HCT116 (cell line): Measurements from ENCODE around the gene NFATC1. TPM values are rescaled to one million over a fixed set of nuclear protein-coding genes. Genes with fewer than 3 reads are reported as not detected.

ENCODE experiments used
- ATAC-seq: fragments of 200-7000 bp; cut with Tn5 transposase; 2 replicates; pipeline ENCODE4 v1.9.1; 2020; ENCODE audit warnings: mild to moderate bottlenecking, moderate library complexity
- BruUV-seq: library from RNA; stranded (reverse); fragments of 400-500 nt; replicated peaks from 2 replicates; lab custom pipeline; 2021; lab: Mats Ljungman, UMichigan
- CTCF ChIA-PET: fragments of 300-600 bp; sonication (Branson Sonifier 250); formaldehyde crosslinking; loops from one replicate; lab custom pipeline; 2021; ENCODE audit warnings: antibody characterized with exemption; lab: Charles Lee
- POLR2A ChIA-PET: fragments of 300-600, 350-600 bp; sonication (Branson Sonifier 250); formaldehyde crosslinking; loops from one replicate; lab custom pipeline; 2021; ENCODE audit warnings: antibody characterized with exemption; lab: Charles Lee
- RAD21 ChIA-PET, 2 experiments: fragments of 300-600 bp; sonication (Branson Sonifier 250); formaldehyde crosslinking; loops; one replicate each; lab custom pipeline; 2023; ENCODE audit warnings: low total read pairs in 2 of 2; ENCODE audit not compliant: uncharacterized antibody in 2 of 2, unreplicated experiment in 2 of 2, low non-redundant PET in 1 of 2; lab: Charles Lee
- DNase-seq: peaks from one replicate; pipeline ENCODE4 v3.0.0-alpha.2; 2010; ENCODE audit warnings: low read depth, low spot score
- H2AFZ ChIP-seq: fragments of 200-600 bp; shearing (Covaris generic), sonication (generic); 2 replicates; pipeline ENCODE4 v1.6.1; 2017; ENCODE audit warnings: low read depth, mixed run types, mixed read lengths, antibody characterized with exemption, low read length; ENCODE audit not compliant: poor library complexity, severe bottlenecking
- H3K27ac ChIP-seq: 2 replicates; pipeline ENCODE4 v1.5.1; 2012; ENCODE audit warnings: low read depth, low read length
- H3K27me3 ChIP-seq: fragments of 200-600 bp; sonication (generic); 2 replicates; pipeline ENCODE4 v1.6.1; 2016; ENCODE audit warnings: mixed run types, low read length, mixed read lengths; ENCODE audit not compliant: insufficient read depth
- H3K36me3 ChIP-seq, 2 experiments: fragments of 200-500 bp in 1 of 2; fragments of 200-600 bp in 1 of 2; sonication (Bioruptor generic) in 1 of 2; sonication (generic) in 1 of 2; 2 replicates each; pipeline versions ENCODE4 v1.5.1 to v1.6.1; 2014 to 2016; ENCODE audit warnings: low read length in 2 of 2, inconsistent platforms in 1 of 2, mixed read lengths in 1 of 2, mixed run types in 1 of 2; ENCODE audit not compliant: insufficient read depth in 2 of 2, control insufficient read depth in 1 of 2
- H3K4me1 ChIP-seq, 2 experiments: fragments of 200-600 bp in 1 of 2; sonication (generic) in 1 of 2; 2 replicates each; pipeline versions ENCODE4 v1.5.1 to v1.6.1; 2012 to 2017; ENCODE audit warnings: low read length in 2 of 2, inconsistent platforms in 1 of 2, mild to moderate bottlenecking in 1 of 2, mixed read lengths in 1 of 2, mixed run types in 1 of 2, moderate library complexity in 1 of 2; ENCODE audit not compliant: insufficient read depth in 2 of 2, control insufficient read depth in 1 of 2
- H3K4me2 ChIP-seq: fragments of 200-600 bp; sonication (generic); 2 replicates; pipeline ENCODE4 v1.6.1; 2017; ENCODE audit warnings: mixed run types, low read length, mixed read lengths
- H3K4me3 ChIP-seq, 2 experiments: fragments of 200-600 bp in 1 of 2; sonication (generic) in 1 of 2; replicated peaks in 1 of 2; 2 replicates each; pipeline ENCODE4 v1.5.1; 2011 to 2016; ENCODE audit warnings: low read length in 2 of 2, control low read depth in 1 of 2, low read depth in 1 of 2, mild to moderate bottlenecking in 1 of 2, mixed read lengths in 1 of 2, mixed run types in 1 of 2
- H3K79me2 ChIP-seq: fragments of 200-600 bp; sonication (generic); 2 replicates; pipeline ENCODE4 v1.6.1; 2017; ENCODE audit warnings: mild to moderate bottlenecking, mixed run types, low read length, moderate library complexity, mixed read lengths; ENCODE audit not compliant: insufficient read depth
- H3K9ac ChIP-seq: fragments of 200-600 bp; sonication (generic); 2 replicates; pipeline ENCODE4 v1.6.1; 2016; ENCODE audit warnings: low read length, mixed read lengths
- H3K9me2 ChIP-seq: fragments of 200-600 bp; sonication (generic), shearing (Covaris generic); 2 replicates; pipeline ENCODE4 v1.6.1; 2017; ENCODE audit warnings: mixed run types, mild to moderate bottlenecking, moderate library complexity; ENCODE audit not compliant: insufficient read depth
- H3K9me3 ChIP-seq, 2 experiments: fragments of 200-500 bp in 1 of 2; fragments of 200-600 bp in 1 of 2; sonication (Bioruptor generic) in 1 of 2; sonication (generic) in 1 of 2; 2 replicates each; pipeline ENCODE4 v1.6.1; 2014 to 2017; ENCODE audit warnings: low read length in 2 of 2, mixed read lengths in 2 of 2, inconsistent platforms in 1 of 2, low read depth in 1 of 2, mild to moderate bottlenecking in 1 of 2, mixed run types in 1 of 2, moderate library complexity in 1 of 2; ENCODE audit not compliant: control insufficient read depth in 1 of 2, insufficient read depth in 1 of 2
- H4K20me1 ChIP-seq: fragments of 200-600 bp; sonication (generic), shearing (Covaris generic); 2 replicates; pipeline ENCODE4 v1.6.1; 2017; ENCODE audit warnings: mixed run types, mild to moderate bottlenecking, moderate library complexity; ENCODE audit not compliant: insufficient read depth
- CBX3 ChIP-seq: IDR thresholded peaks from 2 replicates; pipeline ENCODE4 v1.6.1; 2012; ENCODE audit warnings: low read depth
- CTCF ChIP-seq, 3 experiments: fragments of 200-600 bp in 1 of 3; sonication (generic) in 1 of 3; IDR thresholded peaks in 2 of 3; conservative IDR thresholded peaks in 1 of 3; 2 replicates each; pipeline ENCODE4 v1.5.1; 2012 to 2017; ENCODE audit warnings: low read depth in 2 of 3, low read length in 2 of 3, antibody characterized with exemption in 1 of 3, borderline replicate concordance in 1 of 3, control low read depth in 1 of 3, mild to moderate bottlenecking in 1 of 3, mixed read lengths in 1 of 3, mixed run types in 1 of 3, moderate library complexity in 1 of 3; ENCODE audit not compliant: insufficient read depth in 1 of 3
- EGR1 ChIP-seq: IDR thresholded peaks from 2 replicates; pipeline ENCODE4 v1.6.1; 2012; ENCODE audit warnings: low read depth
- ELF1 ChIP-seq: IDR thresholded peaks from 2 replicates; pipeline ENCODE4 v1.6.1; 2012; ENCODE audit warnings: low read depth, borderline replicate concordance
- FOSL1 ChIP-seq: IDR thresholded peaks from 2 replicates; pipeline ENCODE4 v1.6.1; 2012; ENCODE audit warnings: low read depth
- JUND ChIP-seq: IDR thresholded peaks from 2 replicates; pipeline ENCODE4 v1.6.1; 2012
- MAX ChIP-seq: IDR thresholded peaks from 2 replicates; pipeline ENCODE4 v1.6.1; 2012
- POLR2A ChIP-seq: IDR thresholded peaks from 2 replicates; pipeline ENCODE4 v1.7.0; 2011; ENCODE audit warnings: borderline replicate concordance; ENCODE audit not compliant: insufficient read depth, insufficient read length; ENCODE audit errors: extremely low read depth
- RAD21 ChIP-seq: IDR thresholded peaks from 2 replicates; pipeline ENCODE4 v1.6.1; 2012; ENCODE audit warnings: low read depth, mild to moderate bottlenecking
- SIN3A ChIP-seq: IDR thresholded peaks from 2 replicates; pipeline ENCODE4 v1.6.1; 2012; ENCODE audit warnings: low read depth
- SRF ChIP-seq: IDR thresholded peaks from 2 replicates; pipeline ENCODE4 v1.6.1; 2012; ENCODE audit warnings: low read depth
- TCF7L2 ChIP-seq: IDR thresholded peaks from 2 replicates; pipeline ENCODE4 v1.7.0; 2011; ENCODE audit warnings: borderline replicate concordance, inconsistent platforms; ENCODE audit not compliant: insufficient read depth, insufficient read length; ENCODE audit errors: extremely low read depth
- ZBTB33 ChIP-seq: IDR thresholded peaks from 2 replicates; pipeline ENCODE4 v1.6.1; 2011; ENCODE audit warnings: mild to moderate bottlenecking, low read length, moderate library complexity; ENCODE audit not compliant: insufficient replicate concordance; ENCODE audit errors: extremely low read depth
- ZFX ChIP-seq: fragments of 450-650 bp; IDR thresholded peaks from 2 replicates; pipeline ENCODE4 v1.6.1; 2017
- intact Hi-C: fragments of 100-400 bp; cut with micrococcal nuclease; formaldehyde crosslinking; loops from 2 replicates; pipeline ENCODE4 v1.10.0; 2022
- total RNA-seq: library from RNA; stranded (reverse); gene quantifications from one replicate; pipeline ENCODE4 v1.2.1, GENCODE V29; 2021; ENCODE audit not compliant: unreplicated experiment

NFATC1 gene
- total RNA-seq, 1 experiment from 2014 or later = 20.8 TPM

- DNase-seq (no peak), ATAC-seq (no peak)
- H3K36me3 ChIP-seq = no peaks in the 10 kb centered on the region
Observed at GRCh38 chr18:79476918-79477571, 81.3 kb downstream of the NFATC1 start.

GRCh38 chr18:79477711-79478483 is 82.2 kb downstream of the NFATC1 start:
- Histone ChIP-seq H4K20me1 (no peaks in the 10 kb centered on the region), H3K4me2 (no peak overlapping the region), H3K27ac (no peak overlapping the region), H3K4me1 (no peaks in the 10 kb centered on the region), H3K27me3 (no peaks in the 10 kb centered on the region), H3K9me3 (no peaks in the 10 kb centered on the region), H3K79me2 (no peaks in the 10 kb centered on the region), H3K36me3 (no peaks in the 10 kb centered on the region), H3K9ac (no peak overlapping the region), H2AFZ (no peak overlapping the region), H3K4me3 (no peak overlapping the region), H3K9me2 (no peaks in the 10 kb centered on the region)
- RAD21 ChIA-PET = no interaction called here
- no peak for TF ChIP-seq RAD21
- TF ChIP-seq POLR2A = no peak
- TF ChIP-seq ZBTB33 = no peak
- TF ChIP-seq ZFX = no peak
- TF ChIP-seq ELF1 = no peak
- no peak for TF ChIP-seq CTCF (IDR thresholded peaks at IDR 0.05 in 2 of 3, conservative IDR thresholded peaks at IDR 0.05 in 1 of 3; ENCODE audit: borderline replicate concordance in 1 of 3, insufficient read depth in 1 of 3, low read depth in 2 of 3, low read length in 2 of 3)
- TF ChIP-seq SRF = no peak
- TF ChIP-seq CBX3 = no peak
- DNase-seq = no peak
- ATAC-seq = no peak
- intact Hi-C loops = no loop called here
- POLR2A ChIA-PET = no interaction called here
- CTCF ChIA-PET = no interaction called here
- BruUV-seq = no TSS peak

More at GRCh38 chr18:79476918-79477571, 81.3 kb downstream of the NFATC1 start:
- H3K4me2 ChIP-seq = no peak overlapping the region
- H3K4me1 ChIP-seq = no peaks in the 10 kb centered on the region
- H2AFZ ChIP-seq = no peak overlapping the region
- no peak overlapping the region for H3K27ac ChIP-seq
- no TSS peak for BruUV-seq
- RAD21 ChIA-PET = no interaction called here
- intact Hi-C loops = no loop called here
- no peaks in the 10 kb centered on the region for H3K27me3 ChIP-seq
- no peaks in the 10 kb centered on the region for H3K9me2 ChIP-seq
- no peaks in the 10 kb centered on the region for H3K79me2 ChIP-seq
- TF ChIP-seq ELF1 (no peak), EGR1 (no peak), MAX (no peak), CBX3 (no peak), FOSL1 (no peak), RAD21 (no peak), TCF7L2 (no peak), SIN3A (no peak), JUND (no peak)
- H4K20me1 ChIP-seq = no peaks in the 10 kb centered on the region
- H3K9ac ChIP-seq = no peak overlapping the region
- H3K9me3 ChIP-seq = no peaks in the 10 kb centered on the region
- CTCF ChIA-PET = no interaction called here
- POLR2A ChIA-PET = no interaction called here
- H3K4me3 ChIP-seq = no peak overlapping the region
